Activated T-helper 1 cell treated with Interleukin-2 at 50 U/mL for 16 hours (primary cell): ENCODE measurements around the gene TIAM1.

Experiments
- DNase-seq: peaks from one replicate; pipeline ENCODE4 v3.0.0-alpha.2; 2020; ENCODE audit warnings: low read depth

TIAM1 gene

GRCh38 chr21:31282095-31282709 is 61.9 kb downstream of the TIAM1 start:
- DNase-seq: no peak

GRCh38 chr21:31281561-31281960 is 62.5 kb downstream of the TIAM1 start:
- no peak for DNase-seq

GRCh38 chr21:31279986-31280385 is 64.1 kb downstream of the TIAM1 start:
- no peak for DNase-seq

- no peak for DNase-seq
Measured at GRCh38 chr21:31279214-31279613, 64.8 kb downstream of the TIAM1 start.

- DNase-seq: no peak
Measured at GRCh38 chr21:31278511-31279130, 65.4 kb downstream of the TIAM1 start.

GRCh38 chr21:31276663-31277062 is 67.4 kb downstream of the TIAM1 start:
- no peak for DNase-seq

GRCh38 chr21:31275901-31276300 is 68.2 kb downstream of the TIAM1 start:
- DNase-seq: no peak

- no peak for DNase-seq
Measured at GRCh38 chr21:31273278-31273677, 70.8 kb downstream of the TIAM1 start.

- DNase-seq: no peak
Measured at GRCh38 chr21:31268090-31268489, 76.0 kb downstream of the TIAM1 start.

GRCh38 chr21:31267644-31268043 is 76.4 kb downstream of the TIAM1 start:
- no peak for DNase-seq

GRCh38 chr21:31266241-31266640 is 77.8 kb downstream of the TIAM1 start:
- DNase-seq: no peak

GRCh38 chr21:31265366-31266013 is 78.6 kb downstream of the TIAM1 start:
- no peak for DNase-seq

- DNase-seq: no peak
Measured at GRCh38 chr21:31264574-31264973, 79.5 kb downstream of the TIAM1 start.

GRCh38 chr21:31262728-31263127 is 81.3 kb downstream of the TIAM1 start:
- DNase-seq: no peak

GRCh38 chr21:31261759-31262158 is 82.3 kb downstream of the TIAM1 start:
- no peak for DNase-seq

- DNase-seq: no peak
Measured at GRCh38 chr21:31260790-31261189, 83.3 kb downstream of the TIAM1 start.

GRCh38 chr21:31258073-31258472 is 86.0 kb downstream of the TIAM1 start:
- no peak for DNase-seq

- no peak for DNase-seq
Measured at GRCh38 chr21:31257265-31257664, 86.8 kb downstream of the TIAM1 start.

- DNase-seq: no peak
Measured at GRCh38 chr21:31255896-31256295, 88.2 kb downstream of the TIAM1 start.

GRCh38 chr21:31255036-31255435 is 89.0 kb downstream of the TIAM1 start:
- DNase-seq: no peak

- no peak for DNase-seq
Measured at GRCh38 chr21:31254131-31254530, 89.9 kb downstream of the TIAM1 start.

- no peak for DNase-seq
Measured at GRCh38 chr21:31253684-31254083, 90.4 kb downstream of the TIAM1 start.

GRCh38 chr21:31252611-31253010 is 91.5 kb downstream of the TIAM1 start:
- DNase-seq: no peak

GRCh38 chr21:31252091-31252490 is 92.0 kb downstream of the TIAM1 start:
- no peak for DNase-seq
